Measurements from ENCODE around the gene KCNG4. TPM values are rescaled to one million over a fixed set of nuclear protein-coding genes. Genes with fewer than 3 reads are reported as not detected.

Gene KCNG4
- total and polyA plus RNA-seq, 2 donors (not counting 3 experiments of a cell fraction or from before 2014, with no cell fraction given) = not detected

GRCh38 chr16:84233748-84234147 is 6.1 kb downstream of the KCNG4 start:
- Histone ChIP-seq H2AFZ (ENCODE audit: low read depth, low read length) (no peak overlapping the region), H3K9ac (replicated peaks; ENCODE audit: extremely low read depth, insufficient read depth, low read length) (no peak overlapping the region), H3K79me2 (ENCODE audit: control insufficient read depth, insufficient read depth, low read length) (no peaks in the 10 kb centered on the region), H3K4me1 (ENCODE audit: control insufficient read depth, extremely low read depth, insufficient read depth, low read length) (no peaks in the 10 kb centered on the region), H3K9me3 (replicated peaks; ENCODE audit: control insufficient read depth, insufficient read depth, low read length) (no peaks in the 10 kb centered on the region), H3K27ac (ENCODE audit: insufficient read depth, low read depth, low read length) (no peak overlapping the region), H3K27me3 (ENCODE audit: control insufficient read depth in 2 of 2, insufficient read depth in 2 of 2, low read length in 2 of 2) (peaks cover 0 to 3% of the 10 kb centered on the region in 2 experiments), H3K36me3 (ENCODE audit: control insufficient read depth in 2 of 2, extremely low read depth in 1 of 2, insufficient read depth in 2 of 2, low read length in 2 of 2) (no peaks in the 10 kb centered on the region), H4K20me1 (replicated peaks; ENCODE audit: control insufficient read depth, extremely low read depth, insufficient read depth, low read length) (no peaks in the 10 kb centered on the region), H3K4me2 (ENCODE audit: insufficient read depth, low read length) (no peak overlapping the region), H3K4me3 (replicated peaks in 1 of 3; ENCODE audit: insufficient read depth in 1 of 3, low read depth in 1 of 3, low read length in 3 of 3) (no peak overlapping the region), H3K9me1 (replicated peaks; ENCODE audit: control insufficient read depth, extremely low read depth, insufficient read depth, low read length) (no peaks in the 10 kb centered on the region)
- FAIRE-seq (no peak), DNase-seq (ENCODE audit: low read depth, low spot score) (no peak)
- ChIA-PET POLR2A (no interaction called here), CTCF (interaction anchor here (1.0 to 1.9 kb wide), 2 partner anchors 12 to 47 kb away, joined by 3 to 6 read pairs; partner anchors contain the start of gene TAF1C)
- intact Hi-C loops (cut with micrococcal nuclease) = no loop called here
- TF ChIP-seq GATA2 (IDR thresholded peaks at IDR 0.05; ENCODE audit: insufficient read depth, insufficient read length, low read depth, low read length) (no peak), JUN (IDR thresholded peaks at IDR 0.05; ENCODE audit: borderline replicate concordance, insufficient read depth, insufficient read length, low read depth) (no peak), POLR2AphosphoS5 (IDR thresholded peaks at IDR 0.05; ENCODE audit: insufficient read depth, low read depth, low read length) (no peak), FOS (IDR thresholded peaks at IDR 0.05; ENCODE audit: borderline replicate concordance, insufficient read depth, low read length) (no peak), EZH2 (IDR thresholded peaks at IDR 0.05; ENCODE audit: borderline replicate concordance, low read depth, low read length, severe bottlenecking) (no peak), MAX (IDR thresholded peaks at IDR 0.05; ENCODE audit: insufficient read depth, insufficient read length) (no peak)
- TF ChIP-seq, protein P1, sequence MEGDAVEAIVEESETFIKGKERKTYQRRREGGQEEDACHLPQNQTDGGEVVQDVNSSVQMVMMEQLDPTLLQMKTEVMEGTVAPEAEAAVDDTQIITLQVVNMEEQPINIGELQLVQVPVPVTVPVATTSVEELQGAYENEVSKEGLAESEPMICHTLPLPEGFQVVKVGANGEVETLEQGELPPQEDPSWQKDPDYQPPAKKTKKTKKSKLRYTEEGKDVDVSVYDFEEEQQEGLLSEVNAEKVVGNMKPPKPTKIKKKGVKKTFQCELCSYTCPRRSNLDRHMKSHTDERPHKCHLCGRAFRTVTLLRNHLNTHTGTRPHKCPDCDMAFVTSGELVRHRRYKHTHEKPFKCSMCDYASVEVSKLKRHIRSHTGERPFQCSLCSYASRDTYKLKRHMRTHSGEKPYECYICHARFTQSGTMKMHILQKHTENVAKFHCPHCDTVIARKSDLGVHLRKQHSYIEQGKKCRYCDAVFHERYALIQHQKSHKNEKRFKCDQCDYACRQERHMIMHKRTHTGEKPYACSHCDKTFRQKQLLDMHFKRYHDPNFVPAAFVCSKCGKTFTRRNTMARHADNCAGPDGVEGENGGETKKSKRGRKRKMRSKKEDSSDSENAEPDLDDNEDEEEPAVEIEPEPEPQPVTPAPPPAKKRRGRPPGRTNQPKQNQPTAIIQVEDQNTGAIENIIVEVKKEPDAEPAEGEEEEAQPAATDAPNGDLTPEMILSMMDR (IDR thresholded peaks at IDR 0.05; ENCODE audit: extremely low read depth in 1 of 2, insufficient read depth in 1 of 2, low read depth in 1 of 2, low read length in 2 of 2) = no peak
- no TSS peak for BruUV-seq (replicated peaks)
- dilution Hi-C loops (cut with MboI; ENCODE audit: extremely low pct_ligation_motif_present, low sequenced_read_pairs) = loop anchor here (25.0 kb wide), 1 partner anchor 179 kb away; no protein-coding TSS in a partner anchor
